Measurements from ENCODE around the gene FAR2.

- TF ChIP-seq CTCF (IDR thresholded peaks at IDR 0.05) (no peak), POLR2A (IDR thresholded peaks at IDR 0.05) (no peak)
Observed at GRCh38 chr12:29337325-29337724, 188.2 kb downstream of the FAR2 start.
